ENCODE data around the gene CSRP3. TPM values are rescaled to one million over a fixed set of nuclear protein-coding genes. Genes with fewer than 3 reads are reported as not detected.

Gene CSRP3
- total RNA-seq, 1 donor from 2014 or later: not detected

DNA sequence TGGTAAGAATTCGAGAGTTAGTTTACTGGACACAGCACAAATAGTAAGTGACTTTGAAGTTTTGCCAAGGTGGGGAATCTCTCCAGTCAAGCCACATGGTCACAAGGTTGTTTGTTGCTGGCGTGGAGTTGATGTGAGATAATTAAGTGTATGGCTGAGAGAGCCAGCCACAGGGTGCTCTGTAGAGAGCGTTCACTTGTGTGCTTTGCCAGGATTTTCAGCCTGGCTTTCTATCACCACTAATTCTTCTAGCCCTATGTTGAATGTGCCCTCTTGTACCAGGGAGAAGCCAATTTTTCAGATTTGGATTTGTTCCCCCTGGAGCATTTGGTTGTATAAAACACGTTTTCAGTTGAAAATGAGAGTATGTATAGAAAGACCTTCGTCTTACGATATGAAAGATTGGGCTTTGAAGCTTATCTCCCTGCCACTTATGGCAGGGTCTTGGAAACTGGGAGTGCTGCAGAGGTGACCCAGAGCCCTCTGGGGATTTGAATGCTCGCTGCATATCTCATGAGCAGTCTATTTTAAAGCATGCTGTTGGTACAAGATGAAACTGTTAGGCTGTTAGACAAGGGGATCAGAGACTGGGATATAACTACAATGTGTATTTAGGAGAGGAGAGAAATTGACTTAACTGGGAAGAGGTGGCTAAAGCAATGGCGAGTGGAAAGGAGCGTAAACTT is 28.6 kb downstream of the CSRP3 start:
- TF ChIP-seq, protein P1, sequence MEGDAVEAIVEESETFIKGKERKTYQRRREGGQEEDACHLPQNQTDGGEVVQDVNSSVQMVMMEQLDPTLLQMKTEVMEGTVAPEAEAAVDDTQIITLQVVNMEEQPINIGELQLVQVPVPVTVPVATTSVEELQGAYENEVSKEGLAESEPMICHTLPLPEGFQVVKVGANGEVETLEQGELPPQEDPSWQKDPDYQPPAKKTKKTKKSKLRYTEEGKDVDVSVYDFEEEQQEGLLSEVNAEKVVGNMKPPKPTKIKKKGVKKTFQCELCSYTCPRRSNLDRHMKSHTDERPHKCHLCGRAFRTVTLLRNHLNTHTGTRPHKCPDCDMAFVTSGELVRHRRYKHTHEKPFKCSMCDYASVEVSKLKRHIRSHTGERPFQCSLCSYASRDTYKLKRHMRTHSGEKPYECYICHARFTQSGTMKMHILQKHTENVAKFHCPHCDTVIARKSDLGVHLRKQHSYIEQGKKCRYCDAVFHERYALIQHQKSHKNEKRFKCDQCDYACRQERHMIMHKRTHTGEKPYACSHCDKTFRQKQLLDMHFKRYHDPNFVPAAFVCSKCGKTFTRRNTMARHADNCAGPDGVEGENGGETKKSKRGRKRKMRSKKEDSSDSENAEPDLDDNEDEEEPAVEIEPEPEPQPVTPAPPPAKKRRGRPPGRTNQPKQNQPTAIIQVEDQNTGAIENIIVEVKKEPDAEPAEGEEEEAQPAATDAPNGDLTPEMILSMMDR (IDR thresholded peaks at IDR 0.05; ENCODE audit: unreplicated experiment): no peak
- no peak overlapping the region for H3K27ac Mint-ChIP-seq
- no peak for DNase-seq (ENCODE audit: low spot score in 2 of 2, unreplicated experiment in 2 of 2)
- H3K27me3 Mint-ChIP-seq (ENCODE audit: low read depth): no peaks in the 10 kb centered on the region
- no peaks in the 10 kb centered on the region for H3K4me1 Mint-ChIP-seq
- H3K4me3 Mint-ChIP-seq: no peak overlapping the region
- H3K36me3 Mint-ChIP-seq: peaks cover 35% of the 10 kb centered on the region
- no peaks in the 10 kb centered on the region for H3K9me3 Mint-ChIP-seq

DNA sequence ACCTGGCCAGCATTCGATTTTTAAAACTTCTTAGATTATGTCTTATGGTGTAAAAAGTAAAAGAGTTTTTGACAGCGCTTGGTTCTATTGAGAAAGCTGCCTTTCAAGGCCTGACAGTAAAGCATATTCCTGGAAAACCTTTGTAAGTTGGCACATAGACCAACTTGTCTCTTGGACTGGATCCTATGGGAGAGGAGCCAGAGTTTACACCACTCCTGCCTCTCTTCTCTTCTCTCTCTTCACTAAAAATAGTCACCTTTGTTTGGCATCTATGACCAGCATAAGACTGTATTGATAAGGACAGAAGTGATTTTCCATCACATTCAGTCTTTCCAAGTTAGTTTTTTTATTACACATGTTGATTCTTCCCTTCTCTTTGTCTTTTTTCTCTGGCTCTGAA is 33.7 kb downstream of the CSRP3 start:
- H3K4me3 Mint-ChIP-seq: no peak overlapping the region
- DNase-seq (ENCODE audit: low spot score in 2 of 2, unreplicated experiment in 2 of 2): no peak
- H3K36me3 Mint-ChIP-seq: peaks cover 24% of the 10 kb centered on the region
- H3K27ac Mint-ChIP-seq: no peak overlapping the region
- TF ChIP-seq, protein P1 (IDR thresholded peaks at IDR 0.05; ENCODE audit: unreplicated experiment): no peak
- H3K27me3 Mint-ChIP-seq (ENCODE audit: low read depth): no peaks in the 10 kb centered on the region
- H3K4me1 Mint-ChIP-seq: no peaks in the 10 kb centered on the region
- H3K9me3 Mint-ChIP-seq: no peaks in the 10 kb centered on the region

DNA sequence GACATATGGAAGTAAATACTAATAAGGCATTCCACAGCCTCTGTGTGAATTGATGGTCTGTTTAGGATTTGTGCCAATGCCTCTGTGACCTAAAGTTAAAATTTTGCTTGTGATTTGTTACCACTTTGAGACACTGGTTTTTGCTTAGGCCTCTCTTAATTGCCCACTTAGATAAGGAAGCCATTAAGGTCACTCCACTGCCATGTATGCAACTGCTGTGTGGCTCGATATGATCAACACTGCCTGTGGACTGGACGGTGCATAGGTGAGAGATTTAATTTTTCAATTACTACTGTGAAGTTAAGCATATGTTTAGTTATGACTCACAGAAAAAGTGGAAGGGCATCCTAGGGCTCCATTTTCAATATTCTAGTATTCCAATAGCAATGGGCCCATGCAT is 36.9 kb downstream of the CSRP3 start:
- Mint-ChIP-seq H3K4me3 (no peak overlapping the region), H3K27ac (no peak overlapping the region)
- no peak for DNase-seq (ENCODE audit: low spot score in 2 of 2, unreplicated experiment in 2 of 2)

DNA sequence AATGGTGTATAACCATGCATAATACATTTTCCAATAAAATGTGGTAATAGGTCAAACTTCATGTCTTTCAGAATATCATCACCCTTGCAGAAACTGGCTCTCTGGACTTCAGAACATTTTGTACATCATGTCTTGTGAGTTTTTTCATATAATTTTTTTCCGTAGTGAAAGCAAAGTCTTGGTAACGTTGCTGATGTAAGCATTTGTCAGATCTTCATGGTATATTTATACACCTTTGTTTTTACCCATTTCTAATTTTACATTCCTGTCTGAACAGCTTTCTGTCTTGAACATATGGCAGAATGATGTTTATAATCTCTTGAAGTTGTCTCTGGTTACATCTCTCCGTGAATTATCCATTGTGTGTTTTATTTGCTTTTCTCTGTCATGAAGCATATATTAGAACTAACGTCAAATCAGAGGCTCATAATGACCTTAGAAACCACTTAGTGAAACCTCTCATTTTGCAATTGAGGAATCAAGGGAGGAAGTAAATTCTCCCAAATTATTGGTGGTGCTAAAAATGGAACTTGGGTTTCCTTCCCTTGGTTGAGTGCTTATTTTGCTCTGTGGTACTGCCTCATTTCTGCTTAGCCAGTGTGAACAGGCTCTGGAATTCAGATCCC is 37.4 kb downstream of the CSRP3 start:
- Mint-ChIP-seq H3K4me1 (no peaks in the 10 kb centered on the region), H3K36me3 (peaks cover 16% of the 10 kb centered on the region), H3K27ac (no peak overlapping the region), H3K4me3 (no peak overlapping the region), H3K9me3 (no peaks in the 10 kb centered on the region), H3K27me3 (ENCODE audit: low read depth) (no peaks in the 10 kb centered on the region)
- no peak for DNase-seq (ENCODE audit: low spot score in 2 of 2, unreplicated experiment in 2 of 2)
- TF ChIP-seq, protein P1 (IDR thresholded peaks at IDR 0.05; ENCODE audit: unreplicated experiment): no peak

More for the DNA sequence above, 36.9 kb downstream of the CSRP3 start:
- H3K27me3 Mint-ChIP-seq (ENCODE audit: low read depth): no peaks in the 10 kb centered on the region
- no peaks in the 10 kb centered on the region for H3K9me3 Mint-ChIP-seq
- peaks cover 14% of the 10 kb centered on the region for H3K36me3 Mint-ChIP-seq
- H3K4me1 Mint-ChIP-seq: no peaks in the 10 kb centered on the region
- TF ChIP-seq, protein P1 (IDR thresholded peaks at IDR 0.05; ENCODE audit: unreplicated experiment): no peak

DNA sequence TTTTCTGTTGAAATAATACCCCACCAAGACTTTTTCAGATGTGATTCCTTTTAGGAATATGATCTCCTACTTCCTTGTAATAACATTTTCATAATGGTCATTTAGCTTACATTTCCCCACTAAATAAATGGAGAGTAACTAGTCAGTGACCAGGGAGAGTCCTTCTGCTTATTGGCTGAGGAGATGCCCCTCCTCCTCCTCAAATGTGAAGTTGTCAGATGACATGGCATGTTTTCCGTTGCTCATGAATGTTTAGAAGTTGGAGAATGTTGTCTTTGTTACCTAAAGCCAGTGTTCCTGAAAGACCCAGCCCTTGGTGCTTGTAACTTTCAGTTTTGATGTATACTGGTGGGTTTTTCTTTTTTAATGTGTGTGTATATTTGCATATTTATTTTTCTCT is 38.2 kb downstream of the CSRP3 start:
- peaks cover 19% of the 10 kb centered on the region for H3K36me3 Mint-ChIP-seq
- TF ChIP-seq, protein P1 (IDR thresholded peaks at IDR 0.05; ENCODE audit: unreplicated experiment): no peak
- no peak overlapping the region for H3K4me3 Mint-ChIP-seq
- H3K4me1 Mint-ChIP-seq: no peaks in the 10 kb centered on the region
- no peak overlapping the region for H3K27ac Mint-ChIP-seq
- H3K9me3 Mint-ChIP-seq: no peaks in the 10 kb centered on the region
- H3K27me3 Mint-ChIP-seq (ENCODE audit: low read depth): no peaks in the 10 kb centered on the region
- DNase-seq (ENCODE audit: low spot score in 2 of 2, unreplicated experiment in 2 of 2): no peak
